Kidney glomerular epithelial cell (primary cell): ENCODE results near the gene SMIM1.

Experiments
- DNase-seq: peaks from one replicate; lab custom pipeline; 2025; lab: John Stamatoyannopoulos, UW

SMIM1 gene, protein sequence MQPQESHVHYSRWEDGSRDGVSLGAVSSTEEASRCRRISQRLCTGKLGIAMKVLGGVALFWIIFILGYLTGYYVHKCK

DNA sequence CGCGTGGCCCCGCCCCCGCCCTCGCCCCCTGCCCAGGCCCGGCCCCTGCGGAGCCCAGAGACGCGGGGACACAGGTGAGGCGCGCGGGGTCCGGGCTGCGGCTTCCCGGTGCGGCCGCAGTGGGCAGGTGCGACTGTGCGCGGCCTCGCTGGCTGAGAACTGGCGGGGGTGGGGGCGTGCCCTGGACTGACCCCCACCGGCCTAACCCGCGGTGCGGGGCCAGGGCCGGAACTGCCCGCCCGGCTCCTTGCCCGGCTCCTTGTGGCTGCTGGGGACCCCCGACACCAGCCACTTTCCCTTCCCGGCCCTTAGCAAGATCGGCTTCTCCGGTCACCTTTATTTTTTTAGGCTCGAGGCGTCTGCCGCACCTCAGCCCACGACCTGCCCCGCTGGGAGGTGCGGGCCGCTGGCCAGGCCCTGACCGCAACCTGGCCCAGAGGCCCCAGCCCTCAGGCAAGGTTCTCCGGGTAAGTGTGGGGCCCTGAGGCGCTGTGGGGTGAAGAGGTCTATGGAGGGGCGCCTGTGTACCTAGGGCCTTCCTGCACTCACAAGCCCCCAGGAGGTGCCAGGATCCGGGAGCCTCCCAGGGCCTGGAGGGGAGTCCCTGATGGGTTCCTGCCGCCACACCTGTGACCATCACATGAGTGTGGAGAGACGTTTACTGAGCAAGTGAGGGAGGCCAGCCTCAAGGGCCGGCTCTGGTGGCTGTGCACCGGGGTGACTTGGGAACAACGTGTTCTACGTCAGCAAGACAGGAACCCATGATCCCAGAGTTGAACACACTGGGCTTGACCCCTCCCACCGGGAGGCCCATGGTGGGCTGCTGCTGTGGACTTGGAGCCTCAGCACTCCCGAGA is at the start of gene SMIM1:
Gene SMIM1, plus strand, starts transcription at position 35 of the 857 bp plus-strand sequence. CDS start 2,625 bp downstream, outside the sequence.
- DNase-seq, result no peak

DNA sequence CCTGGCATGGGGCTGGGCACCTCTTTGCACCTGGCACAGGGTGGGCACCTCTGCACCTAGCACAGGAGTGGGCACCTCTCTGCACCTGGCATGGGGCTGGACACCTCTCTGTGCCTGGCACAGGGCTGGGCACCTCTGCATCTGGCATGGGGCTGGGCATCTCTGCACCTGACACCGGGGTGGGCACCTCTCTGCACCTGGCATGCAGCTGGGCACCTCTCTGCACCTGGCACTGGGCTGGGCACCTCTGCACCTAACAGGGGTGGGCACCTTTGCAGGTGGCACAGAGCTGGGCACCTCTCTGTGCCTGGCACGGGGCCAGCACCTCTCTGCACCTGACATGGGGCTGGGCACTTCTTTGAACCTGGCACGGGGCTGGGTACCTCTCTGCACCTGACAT is 49.7 kb upstream of the SMIM1 start:
- no peak for DNase-seq

DNA sequence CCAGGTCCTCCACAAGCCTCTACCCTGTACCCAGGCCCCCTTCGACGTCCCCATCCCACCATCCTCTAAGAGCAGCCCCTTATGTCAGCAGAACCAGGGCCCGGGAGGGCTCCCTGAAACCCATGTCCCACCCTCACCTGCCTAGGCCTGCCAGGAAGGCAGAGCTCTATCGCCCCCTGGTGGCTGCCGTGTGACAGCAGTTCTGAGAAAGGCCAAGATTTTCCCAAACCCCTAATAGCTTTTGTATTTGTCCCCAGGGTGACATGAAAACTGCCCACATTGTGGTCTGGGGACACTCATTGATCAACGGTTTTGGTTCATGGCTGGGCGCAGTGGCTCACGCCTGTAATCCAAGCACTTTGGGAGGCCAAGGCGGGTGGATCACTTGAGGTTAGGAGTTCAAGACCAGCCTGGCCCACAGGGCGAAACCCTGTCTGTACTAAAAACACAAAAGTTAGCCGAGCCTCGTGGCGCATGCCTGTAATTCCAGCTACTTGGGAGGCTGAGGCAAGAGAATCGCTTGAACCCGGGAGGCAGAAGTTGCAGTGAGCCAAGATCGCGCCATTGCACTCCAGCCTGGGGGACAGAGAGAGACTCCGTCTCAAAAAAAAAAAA is 48.0 kb upstream of the SMIM1 start:
- peak; percentile 5 for DNase-seq

DNA sequence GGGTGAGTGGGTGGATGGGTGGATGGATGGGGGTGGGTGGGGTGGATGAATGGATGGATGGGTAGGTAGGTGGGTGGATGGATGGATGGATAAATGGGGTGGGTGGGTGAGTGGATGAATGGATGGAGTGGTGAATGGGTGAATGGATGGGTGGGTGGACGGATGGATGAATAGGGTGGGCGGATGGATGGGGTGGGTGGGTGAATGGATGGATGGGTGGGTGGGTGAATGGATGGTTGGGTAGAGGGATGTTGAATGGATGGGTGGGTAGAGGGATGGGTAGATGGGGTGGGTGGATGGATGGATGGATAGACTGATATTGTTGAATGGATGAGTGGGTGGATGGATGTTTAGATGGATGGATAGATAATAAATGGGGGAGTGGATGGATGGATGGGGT is 47.2 kb upstream of the SMIM1 start:
- no peak for DNase-seq

DNA sequence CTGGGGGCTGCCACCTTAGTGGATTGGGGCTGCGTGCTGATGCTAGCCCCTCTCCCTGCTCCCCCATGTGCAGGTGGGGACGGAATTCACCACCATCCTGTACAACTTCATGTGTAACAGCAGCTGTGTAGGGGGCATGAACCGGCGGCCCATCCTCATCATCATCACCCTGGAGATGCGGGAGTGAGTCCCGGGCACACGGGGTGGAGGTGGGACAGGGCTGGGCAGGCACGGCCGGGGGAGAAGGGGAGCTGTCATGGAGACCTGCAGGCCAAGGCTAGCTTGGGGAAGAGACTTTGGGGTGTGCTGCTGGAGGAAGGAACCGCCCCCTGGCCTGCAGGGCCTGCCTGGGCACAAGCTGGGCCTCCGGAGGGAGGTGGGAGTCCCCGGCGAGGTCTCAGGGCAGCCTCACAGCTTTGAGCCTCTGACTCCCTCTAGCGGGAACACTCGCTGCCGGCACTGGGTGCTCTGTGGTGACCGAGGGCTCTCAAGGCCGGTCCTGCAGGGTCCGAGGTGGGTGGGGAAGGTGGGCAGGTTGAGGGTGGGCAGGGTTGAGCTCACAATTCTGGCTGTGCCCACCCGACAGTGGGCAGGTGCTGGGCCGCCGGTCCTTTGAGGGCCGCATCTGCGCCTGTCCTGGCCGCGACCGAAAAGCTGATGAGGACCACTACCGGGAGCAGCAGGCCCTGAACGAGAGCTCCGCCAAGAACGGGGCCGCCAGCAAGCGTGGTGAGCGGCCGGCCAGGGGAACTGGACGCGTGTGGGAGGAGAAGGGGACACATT is 45.3 kb upstream of the SMIM1 start:
- peak; percentile 12 for DNase-seq

DNA sequence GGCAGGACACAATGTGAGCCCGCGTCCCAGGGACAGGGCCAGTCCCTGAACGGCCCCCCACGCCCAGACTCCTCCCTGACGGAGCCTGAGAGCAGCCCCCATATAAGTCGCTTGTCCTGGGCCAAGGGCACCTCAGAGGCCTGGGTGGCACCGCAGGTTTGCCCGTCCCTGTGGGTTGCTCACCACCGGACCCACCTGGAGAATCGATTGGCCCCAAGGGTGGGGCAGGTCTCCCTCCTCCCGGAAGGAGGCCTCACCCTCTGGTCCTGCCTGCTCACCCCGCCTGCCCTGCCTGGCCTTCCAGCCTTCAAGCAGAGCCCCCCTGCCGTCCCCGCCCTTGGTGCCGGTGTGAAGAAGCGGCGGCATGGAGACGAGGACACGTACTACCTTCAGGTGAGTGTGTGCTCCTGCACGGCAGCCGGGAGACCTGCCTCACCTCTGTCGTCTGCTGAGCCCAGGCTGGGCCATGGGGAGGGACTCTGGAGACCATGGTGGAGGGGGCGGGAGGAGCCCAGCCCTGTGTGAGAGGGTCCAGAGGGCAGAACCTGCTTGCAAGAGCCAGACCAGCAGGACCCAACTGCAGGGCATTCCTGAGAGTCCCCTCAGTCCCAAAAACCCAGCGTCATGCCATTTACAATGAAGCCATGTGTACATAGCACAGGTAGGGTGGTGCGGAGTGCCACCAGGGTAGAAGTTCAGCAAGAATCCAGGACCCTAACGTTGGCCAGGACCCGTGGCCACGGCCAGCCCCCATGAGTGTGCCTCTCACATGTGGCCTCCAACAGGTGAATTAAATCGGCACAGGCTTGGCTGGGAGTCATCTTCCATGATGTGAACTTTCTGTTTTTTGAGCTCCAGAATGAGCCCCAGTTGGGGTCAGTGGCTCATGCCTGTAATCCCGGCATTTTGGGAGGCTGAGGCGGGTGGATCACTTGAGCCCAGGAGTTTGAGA is 44.4 kb upstream of the SMIM1 start:
- no peak for DNase-seq

DNA sequence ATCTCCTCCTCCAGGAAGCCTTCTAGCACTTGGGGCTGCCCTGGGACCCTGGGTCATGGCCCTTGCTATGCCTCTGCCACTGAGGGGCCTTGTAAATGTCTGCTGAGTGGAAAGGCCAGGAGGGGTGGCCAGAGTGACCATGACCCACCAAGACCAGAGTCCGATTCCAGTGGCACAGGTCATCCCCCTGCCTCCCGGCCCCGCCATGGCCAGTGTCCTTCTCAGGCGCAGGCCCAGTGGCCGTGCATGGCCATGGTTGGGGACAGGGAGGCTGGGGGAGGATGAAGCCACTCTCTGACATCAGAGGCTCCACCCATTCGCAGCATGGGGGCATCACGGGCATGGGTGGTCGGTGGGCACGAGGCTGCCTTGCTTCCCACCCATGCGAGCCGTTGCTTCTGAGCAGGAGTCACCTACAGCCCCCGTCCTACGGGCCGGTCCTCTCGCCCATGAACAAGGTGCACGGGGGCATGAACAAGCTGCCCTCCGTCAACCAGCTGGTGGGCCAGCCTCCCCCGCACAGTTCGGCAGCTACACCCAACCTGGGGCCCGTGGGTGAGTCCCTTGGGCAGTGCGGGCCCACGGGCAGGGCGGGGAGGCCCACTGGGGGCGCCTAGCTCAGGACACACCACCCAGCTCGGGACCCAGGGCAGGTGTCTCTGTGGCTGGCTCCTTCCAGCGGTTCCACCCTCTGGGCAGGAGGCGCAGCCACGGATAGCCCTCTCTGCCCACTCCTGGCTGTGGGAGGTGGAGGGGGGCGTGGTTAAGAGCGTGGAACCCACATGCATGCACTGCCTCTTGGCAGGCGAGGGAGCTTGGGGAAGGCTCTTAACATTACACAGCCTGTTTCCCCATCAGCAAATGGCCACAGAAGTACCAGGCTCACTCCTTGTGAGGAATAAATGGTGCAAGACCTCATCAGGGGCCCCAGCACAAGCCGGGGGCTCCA is 42.7 kb upstream of the SMIM1 start:
- DNase-seq, result no peak

DNA sequence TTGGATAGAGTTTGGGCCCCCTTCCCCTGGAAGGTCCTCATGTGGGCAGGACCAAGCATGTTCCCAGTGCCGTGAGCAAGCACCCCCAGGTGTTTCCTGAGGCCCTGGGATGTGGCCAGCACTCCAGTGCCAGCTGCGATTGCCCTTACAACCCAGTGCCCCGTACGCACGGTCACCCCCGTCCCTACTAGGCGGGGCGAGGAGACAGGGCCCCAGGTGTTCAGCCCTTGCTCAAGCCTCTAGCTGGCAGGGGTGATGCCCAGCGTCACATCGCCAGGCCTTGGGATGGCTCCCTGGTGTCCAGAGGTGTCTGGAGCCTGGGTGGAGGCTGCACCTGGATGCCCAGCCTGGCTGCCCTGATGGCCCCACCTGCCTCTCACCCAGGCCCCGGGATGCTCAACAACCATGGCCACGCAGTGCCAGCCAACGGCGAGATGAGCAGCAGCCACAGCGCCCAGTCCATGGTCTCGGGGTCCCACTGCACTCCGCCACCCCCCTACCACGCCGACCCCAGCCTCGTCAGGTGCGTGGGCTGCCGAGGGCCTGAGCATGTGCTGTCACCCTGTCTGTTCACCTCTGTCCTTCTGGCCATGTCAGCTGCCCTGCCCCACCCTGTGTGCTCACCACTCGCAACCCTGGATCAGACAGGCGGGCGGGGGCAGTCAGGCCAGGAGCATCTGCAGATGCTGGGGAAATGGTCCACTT is 41.9 kb upstream of the SMIM1 start:
- DNase-seq, result no peak

DNA sequence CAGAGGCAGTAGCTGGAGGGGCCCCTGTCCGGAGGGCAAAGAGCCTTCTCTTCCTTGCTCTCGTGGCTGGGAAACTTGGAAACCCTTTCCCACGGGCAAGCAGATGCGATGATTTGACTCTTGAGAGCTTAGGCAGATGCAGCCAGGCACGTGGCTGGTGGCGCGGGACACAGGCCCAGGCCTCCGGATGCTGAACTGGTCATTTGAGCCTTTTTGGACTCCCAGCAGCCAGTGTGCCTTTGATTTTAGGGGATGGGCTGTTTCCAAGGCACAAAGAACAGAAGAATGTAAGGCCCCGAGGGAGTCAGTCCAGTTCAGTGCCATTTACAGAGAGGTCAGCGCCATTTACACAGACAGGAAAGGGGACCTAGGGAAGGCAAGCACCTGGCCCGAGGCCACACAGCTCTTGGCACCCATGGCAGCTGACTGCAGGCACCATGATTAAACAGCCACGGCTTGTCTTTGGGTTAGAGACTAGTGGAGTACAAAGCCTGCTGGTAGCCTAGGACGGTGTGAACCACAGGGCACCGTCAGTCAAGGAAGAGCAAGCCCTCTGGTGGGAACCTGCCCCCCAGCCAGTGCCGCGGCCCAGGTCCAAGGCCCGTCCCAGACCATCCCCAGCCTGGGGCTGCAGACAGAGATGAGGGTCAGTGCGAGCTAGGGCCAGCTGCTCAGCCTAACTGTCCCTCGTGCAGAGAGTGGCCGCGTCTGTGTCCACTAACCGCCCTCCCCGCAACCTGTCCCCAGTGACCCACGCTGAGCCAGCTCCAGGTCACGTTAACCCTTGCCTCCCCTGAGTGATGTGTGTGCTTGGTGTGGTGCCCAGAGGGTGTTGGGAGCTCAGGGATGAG is 40.7 kb upstream of the SMIM1 start:
- no peak for DNase-seq

DNA sequence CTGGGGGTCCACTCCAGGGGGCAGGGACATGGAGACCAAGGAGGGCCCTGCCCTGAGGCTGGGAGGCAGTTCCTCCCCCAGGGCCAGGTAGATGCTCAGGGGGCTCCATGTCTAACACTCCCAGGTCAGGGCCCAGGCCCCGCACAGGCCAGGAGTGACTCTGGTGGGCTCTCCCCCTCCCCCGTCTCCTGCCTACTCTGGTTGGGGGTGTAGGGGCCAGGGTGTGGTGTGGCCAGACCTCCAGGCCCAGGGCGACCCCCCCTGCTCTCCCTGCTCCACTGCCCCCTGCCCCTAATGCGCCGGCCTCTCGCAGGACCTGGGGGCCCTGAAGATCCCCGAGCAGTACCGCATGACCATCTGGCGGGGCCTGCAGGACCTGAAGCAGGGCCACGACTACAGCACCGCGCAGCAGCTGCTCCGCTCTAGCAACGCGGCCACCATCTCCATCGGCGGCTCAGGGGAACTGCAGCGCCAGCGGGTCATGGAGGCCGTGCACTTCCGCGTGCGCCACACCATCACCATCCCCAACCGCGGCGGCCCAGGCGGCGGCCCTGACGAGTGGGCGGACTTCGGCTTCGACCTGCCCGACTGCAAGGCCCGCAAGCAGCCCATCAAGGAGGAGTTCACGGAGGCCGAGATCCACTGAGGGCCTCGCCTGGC is 40.0 kb upstream of the SMIM1 start:
- no peak for DNase-seq

DNA sequence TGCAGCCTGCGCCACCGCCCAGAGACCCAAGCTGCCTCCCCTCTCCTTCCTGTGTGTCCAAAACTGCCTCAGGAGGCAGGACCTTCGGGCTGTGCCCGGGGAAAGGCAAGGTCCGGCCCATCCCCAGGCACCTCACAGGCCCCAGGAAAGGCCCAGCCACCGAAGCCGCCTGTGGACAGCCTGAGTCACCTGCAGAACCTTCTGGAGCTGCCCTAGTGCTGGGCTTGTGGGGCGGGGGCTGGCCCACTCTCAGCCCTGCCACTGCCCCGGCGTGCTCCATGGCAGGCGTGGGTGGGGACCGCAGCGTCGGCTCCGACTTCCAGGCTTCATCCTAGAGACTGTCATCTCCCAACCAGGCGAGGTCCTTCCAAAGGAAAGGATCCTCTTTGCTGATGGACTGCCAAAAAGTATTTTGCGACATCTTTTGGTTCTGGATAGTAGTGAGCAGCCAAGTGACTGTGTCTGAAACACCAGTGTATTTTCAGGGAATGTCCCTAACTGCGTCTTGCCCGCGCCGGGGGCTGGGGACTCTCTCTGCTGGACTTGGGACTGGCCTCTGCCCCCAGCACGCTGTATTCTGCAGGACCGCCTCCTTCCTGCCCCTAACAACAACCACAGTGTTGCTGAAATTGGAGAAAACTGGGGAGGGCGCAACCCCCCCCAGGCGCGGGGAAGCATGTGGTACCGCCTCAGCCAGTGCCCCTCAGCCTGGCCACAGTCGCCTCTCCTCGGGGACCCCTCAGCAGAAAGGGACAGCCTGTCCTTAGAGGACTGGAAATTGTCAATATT is 39.3 kb upstream of the SMIM1 start:
- no peak for DNase-seq

DNA sequence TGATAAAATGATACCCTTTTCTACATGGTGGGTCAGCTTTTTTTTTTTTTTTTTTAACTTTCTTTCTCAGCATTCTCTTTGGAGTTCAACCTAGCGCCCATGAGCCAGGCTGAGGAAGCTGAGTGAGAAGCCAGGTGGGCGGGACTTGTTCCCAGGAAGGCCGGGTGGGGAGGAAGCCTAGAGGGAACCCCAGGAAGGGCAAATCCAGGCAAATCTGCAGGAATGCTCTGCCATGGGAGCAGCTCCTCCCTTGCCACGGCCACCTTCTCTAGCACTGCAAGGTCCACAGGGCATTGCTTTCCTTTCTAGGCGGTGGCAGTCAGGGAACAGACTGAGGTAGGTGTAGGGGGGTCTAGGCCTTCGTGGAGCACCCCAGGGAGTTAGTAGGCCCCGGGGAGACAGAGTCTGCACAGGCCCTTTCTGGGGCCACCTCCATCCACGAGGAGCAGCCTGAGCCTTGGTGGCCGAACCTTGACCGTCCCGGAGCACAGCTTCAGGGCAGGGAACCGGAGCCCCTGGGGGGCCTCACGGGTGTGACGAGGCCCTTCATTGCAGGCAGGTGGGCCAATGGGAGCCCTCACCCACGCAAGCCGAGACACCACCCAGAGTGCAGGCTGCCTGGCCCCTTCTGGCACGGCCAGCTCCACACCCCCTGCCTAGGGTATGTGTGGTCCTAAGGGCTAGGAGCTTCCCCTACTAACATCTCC is 38.5 kb upstream of the SMIM1 start:
- no peak for DNase-seq

DNA sequence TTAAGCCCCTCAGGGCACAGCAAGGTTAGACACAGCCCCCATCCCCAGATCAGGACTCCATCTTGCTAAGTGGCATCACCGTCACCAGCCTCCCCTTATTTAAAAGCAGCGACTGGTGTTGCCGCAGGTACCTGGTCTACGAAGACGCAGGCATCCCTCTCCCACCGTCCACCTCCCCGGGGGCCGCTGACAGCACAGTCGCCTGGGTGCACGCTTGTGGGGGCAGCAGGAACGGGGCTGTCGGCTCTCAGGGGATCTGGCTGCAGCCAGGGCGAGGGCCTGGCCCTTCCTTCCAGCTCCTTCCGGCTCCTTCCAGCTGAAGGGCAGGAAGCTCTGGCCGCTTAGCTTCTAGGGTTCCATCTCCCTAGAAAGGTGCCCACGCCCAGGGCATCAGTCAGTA is 37.9 kb upstream of the SMIM1 start:
- no peak for DNase-seq

DNA sequence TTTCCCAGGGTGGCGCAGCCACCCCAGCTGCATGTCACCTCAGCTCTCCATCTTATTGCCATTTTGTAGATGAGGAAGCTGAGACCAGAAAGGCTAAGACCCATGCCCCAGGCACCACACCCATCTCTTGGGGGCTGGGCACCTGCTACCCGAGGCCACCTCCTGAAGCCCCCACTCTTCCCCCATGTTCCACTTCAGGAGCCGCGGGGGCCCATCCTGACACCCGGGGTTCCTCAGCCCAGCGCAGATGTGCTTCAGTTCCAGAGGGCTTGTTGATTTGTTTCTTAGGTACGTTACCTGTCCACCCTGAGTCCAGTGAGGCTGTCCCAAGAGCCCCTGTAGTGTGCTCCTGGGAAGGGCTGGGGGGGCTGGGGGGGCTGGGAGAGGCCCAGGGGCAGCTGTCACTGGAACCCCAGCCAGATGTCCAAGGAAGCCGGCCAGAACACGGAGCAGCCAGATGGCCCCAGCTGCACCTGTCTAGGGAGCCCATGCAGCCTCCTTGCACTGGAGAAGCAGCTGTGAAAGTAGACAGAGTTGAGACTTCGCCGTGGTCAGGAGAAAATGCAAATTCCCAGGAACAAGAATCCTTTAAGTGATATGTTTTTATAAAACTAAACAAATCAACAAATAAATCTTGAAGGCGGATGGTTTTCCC is 37.4 kb upstream of the SMIM1 start:
- DNase-seq, result no peak

DNA sequence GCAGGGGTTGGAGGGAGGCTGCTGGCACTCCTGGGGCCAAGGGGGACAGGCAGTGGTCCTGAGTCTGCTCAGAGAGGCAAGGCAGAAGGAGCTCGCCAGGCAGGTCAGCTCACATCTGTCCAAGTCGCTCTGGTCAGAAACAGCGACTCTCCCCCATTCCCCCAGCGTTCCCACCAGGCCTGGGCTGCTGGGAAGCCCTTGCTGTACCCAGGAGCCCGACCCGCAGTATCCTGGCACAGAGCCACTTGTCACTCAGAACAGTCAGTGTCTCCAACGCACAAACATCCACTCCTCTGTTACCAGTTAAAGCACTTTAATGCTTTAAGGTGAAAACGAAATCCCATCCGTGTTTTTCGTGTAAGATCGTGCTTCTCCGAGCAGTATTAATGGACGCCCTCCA is 36.9 kb upstream of the SMIM1 start:
- no peak for DNase-seq

DNA sequence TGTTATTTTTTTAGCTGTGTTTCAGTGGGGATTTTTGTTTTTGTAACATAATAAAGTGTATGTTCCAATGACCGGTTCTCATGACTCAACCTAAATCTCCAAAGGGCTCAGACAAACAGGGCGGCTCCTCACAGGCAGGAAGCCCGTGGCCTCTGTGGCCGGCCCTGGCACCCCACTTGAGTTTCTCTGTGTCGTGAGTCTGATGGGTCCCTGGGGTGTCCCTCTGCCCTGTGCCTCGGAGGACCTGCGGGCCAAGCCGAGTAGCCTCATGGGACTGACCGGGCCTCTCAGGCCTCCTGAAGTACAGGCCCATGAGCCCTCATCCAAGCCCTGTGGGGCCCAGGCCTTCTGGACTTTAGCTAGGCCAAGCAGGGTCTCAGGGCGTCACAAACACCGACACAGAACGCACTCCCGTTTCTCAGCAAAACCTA is 36.4 kb upstream of the SMIM1 start:
- DNase-seq, result no peak
